HG03103 (cell line): ENCODE measurements around the gene TTYH2.
"Not testable (repeated sequence)": the region's sequence is repeated elsewhere in the genome, so short reads cannot be mapped to it uniquely, and the experiment has no call there.

Experiments
- ATAC-seq: cut with Tn5 transposase; IDR thresholded peaks from one replicate; pipeline ENCODE4 v1.9.1; 2021; ENCODE audit warnings: low read depth; ENCODE audit not compliant: unreplicated experiment

Gene TTYH2

DNA sequence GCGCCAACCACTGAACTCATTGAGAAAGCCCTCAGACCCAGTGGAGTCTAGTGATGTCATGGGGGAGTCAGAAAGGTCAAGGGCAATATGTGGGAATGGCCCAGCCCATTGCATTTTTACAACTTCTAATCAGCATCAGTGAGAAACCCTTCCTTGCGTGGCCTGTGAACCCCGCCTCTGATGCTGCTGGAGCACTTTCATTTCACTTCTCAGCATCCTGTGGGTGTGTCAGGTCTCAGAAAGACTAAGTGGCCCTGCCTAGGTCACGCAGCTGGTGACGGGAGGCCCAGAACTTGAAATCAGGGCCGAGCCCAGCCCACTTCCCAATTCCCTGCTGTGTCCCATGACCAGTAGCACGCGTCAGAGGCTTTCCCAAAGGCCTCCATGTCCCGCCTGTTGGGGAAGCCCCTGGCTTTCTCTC, 66.7 kb downstream of the TTYH2 start:
- peak; percentile 78 for ATAC-seq

GRCh38 chr17:74281799-74282198, 68.4 kb downstream of the TTYH2 start:
- no peak for ATAC-seq

GRCh38 chr17:74282274-74282586, 68.9 kb downstream of the TTYH2 start:
- ATAC-seq, result not testable (repeated sequence)

GRCh38 chr17:74282587-74283370, 69.4 kb downstream of the TTYH2 start:
- no peak for ATAC-seq

DNA sequence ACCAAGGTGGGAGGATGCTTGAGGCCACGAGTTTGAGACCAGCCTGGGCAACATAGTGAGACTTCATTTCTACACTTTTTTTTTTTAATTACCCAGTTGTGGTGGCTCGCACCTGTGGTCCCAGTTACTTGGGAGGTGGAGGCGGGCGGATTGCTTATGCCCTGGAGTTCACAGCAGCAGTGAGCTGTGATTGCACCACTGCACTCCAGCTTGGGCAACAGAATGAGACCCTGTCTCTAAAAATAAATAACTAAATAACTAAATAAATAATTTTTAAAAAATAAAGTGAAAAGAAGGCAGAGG, 70.0 kb downstream of the TTYH2 start:
- ATAC-seq, result no peak

DNA sequence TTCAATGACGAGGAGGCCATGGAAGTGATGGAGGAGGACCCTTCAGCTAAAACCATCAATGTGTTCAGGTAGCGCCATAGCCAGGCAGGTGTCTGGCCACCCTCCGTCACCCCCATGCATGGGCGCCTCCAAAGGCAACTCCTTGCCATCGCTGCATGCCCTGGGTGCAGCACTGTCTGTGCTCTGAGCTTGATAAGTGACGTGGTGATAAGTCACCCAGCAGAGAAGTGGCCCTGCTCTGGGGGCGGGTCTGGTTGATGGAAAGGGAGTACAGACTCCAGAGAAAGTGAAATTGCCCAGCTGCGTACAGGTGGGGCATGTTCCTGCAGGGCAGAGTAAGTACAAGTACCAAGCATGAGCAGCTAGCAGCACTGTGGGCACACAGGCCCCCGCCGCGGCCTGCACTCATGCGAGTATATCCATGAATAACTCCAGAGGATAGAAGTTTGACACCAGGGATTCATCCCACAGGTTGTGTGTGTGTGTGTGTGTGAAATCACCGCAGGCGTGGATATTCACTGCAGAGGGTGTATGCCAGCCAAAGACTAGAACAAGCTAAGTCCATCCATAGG, 73.7 kb downstream of the TTYH2 start:
- ATAC-seq, result no peak

DNA sequence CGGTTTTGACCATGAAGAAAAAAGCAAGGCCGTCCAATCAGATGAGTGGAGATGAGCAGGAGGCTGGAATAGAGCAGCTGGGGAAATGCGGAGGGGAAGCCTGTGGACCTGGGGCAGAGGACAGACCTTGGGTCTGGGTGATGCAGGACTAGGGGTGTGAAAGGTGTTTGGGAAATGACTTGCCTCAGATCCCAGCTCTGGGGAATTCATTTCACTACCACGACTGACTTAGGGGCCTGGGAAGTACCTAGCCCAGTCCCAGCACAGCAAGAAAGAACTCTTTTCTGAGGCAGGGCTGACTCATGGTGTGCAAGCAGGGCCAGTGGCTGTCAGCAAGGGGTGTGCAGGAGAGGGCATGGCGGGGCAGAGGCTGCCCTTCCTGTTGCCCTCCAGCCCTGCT, 75.4 kb downstream of the TTYH2 start:
- ATAC-seq, result no peak

GRCh38 chr17:74289688-74290087, 76.3 kb downstream of the TTYH2 start:
- no peak for ATAC-seq

GRCh38 chr17:74290340-74290739, 77.0 kb downstream of the TTYH2 start:
- ATAC-seq, result no peak

DNA sequence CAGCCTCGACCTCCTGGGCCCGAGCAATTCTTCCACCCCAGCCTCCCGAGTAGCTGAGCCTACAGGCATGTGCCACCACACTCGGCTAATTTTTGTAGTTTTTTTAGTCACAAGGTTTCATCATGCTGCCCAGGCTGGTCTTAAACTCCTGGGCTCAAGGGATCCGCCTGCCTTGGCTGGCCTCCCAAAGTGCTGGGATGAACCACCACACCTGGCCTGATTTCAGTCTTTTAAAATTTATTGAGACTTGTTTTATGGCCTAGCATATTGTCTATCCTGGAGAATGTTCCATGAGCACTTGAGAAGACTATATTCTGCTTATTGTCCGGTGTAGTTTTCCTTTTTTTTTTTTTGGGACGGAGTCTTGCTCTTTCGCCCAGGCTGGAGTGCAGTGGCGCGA, 79.1 kb downstream of the TTYH2 start:
- ATAC-seq, result no peak

DNA sequence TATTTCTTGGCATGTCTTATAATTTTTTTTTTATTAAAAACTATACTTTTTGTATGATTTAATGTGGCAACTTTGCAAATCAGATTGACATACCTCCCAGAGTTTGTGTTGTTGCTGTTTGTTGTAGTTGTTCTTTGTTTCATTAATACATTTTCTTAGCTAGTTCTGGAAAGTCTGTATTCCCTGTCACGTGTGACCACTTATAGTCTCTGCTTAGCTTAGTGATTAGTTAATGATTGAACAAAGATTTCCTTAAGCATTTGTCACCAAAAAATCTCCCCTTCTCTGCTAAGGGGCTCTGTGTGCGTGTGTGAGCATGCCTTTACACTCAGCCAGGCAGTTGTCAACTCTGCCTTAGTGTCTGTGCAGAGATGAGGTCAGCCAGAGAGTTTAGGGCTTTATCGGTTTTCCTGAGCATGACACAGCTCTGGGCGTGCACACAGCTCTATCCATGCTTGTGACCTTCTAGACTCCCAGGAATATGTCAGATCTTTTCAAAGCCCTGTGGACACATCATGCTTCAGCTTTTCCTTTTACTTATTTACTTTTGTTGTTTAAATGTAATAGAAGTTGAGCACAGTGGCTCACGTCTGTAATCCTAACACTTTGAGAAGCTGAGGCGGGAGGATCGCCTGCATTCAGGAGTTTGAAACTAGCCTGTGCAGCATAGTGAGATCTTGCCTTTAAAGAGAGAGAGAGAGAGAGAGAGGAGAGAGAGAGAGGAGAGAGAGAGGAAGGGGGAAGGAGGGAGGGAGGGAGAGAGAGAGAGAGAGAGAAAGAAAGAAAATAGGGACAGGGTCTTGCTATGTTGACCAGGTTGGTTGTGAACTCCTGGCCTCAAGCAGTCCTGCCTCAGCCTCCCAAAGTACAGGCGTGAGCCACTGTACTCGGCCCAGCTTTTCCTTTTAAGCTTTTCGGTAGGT, 82.5 kb downstream of the TTYH2 start:
- no peak for ATAC-seq

GRCh38 chr17:74296548-74296936, 83.2 kb downstream of the TTYH2 start:
- no peak for ATAC-seq

DNA sequence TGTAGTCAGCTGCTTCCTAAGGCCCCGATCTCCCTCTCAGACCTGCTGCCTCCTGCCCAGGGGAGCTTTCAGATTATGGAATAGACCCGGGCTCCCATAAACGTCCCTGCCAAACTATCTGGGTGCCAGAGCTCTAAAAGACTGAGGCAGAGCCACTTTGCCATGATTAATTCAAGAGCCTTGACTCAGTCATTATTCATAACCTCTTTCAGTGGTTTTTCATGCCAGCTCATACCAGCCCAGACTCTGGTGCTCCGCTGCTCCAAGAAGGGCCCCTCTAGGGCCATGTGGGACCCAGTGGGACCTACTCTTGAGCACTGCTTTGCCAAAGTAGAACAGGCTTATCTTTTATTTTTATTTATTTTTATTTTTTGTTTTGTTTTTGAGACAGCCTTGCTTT, 84.6 kb downstream of the TTYH2 start:
- no peak for ATAC-seq

GRCh38 chr17:74298778-74299177, 85.4 kb downstream of the TTYH2 start:
- no peak for ATAC-seq

- no peak for ATAC-seq
Observed at GRCh38 chr17:74299226-74300009, 86.0 kb downstream of the TTYH2 start.

DNA sequence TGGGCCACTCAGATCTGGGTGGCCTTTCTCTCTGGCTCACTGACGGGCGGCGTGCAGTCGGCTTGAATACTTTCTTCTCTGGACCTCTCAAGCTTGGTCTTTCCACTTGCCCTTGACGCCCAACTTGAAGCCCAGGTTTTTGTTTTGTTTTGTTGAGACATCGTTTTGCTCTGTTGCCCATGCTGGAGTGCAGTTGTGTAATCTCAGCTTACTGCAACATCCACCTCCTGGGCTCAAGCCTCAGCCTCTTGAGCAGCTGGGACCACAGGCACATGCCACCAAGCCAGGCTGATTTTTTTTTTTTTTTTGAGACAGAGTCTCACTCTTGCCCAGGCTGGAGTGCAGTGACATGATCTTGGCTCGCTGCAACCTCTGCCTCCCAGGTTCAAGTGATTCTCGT, 89.9 kb downstream of the TTYH2 start:
- no peak for ATAC-seq

DNA sequence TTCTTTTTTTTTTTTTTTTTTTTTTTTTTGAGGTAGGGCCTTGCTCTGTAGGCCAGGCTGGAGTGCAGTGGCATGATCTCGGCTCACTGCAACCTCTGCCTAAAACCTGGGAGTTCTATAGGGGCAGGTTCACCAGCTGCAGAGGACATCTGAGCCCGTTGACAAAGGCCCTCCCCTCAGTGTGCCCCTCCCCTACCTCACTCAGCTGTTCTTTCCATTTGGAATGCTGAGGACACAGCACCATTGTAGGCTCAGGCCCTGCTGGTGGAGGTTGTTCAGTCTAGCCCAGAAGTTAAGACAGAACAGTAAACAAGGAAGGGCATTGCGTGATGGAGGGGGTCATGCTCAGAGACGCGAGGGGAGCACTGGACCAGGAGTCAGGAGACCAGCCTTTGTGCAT, 90.8 kb downstream of the TTYH2 start:
- ATAC-seq, result no peak

- ATAC-seq, result no peak
Observed at GRCh38 chr17:74305865-74306654, 92.7 kb downstream of the TTYH2 start.

- no peak for ATAC-seq
Observed at GRCh38 chr17:74307984-74308773, 94.8 kb downstream of the TTYH2 start.
